AG04449 (cell line): ENCODE results near the gene RGS9.

ENCODE experiments used
- CTCF ChIA-PET: fragments of 350-600 bp; formaldehyde crosslinking; extraction: SDS; loops from one replicate; lab custom pipeline; 2021; ENCODE audit warnings: antibody characterized with exemption; lab: Yijun Ruan, JAX
- POLR2A ChIA-PET: fragments of 400-600, 350-600 bp; formaldehyde crosslinking; extraction: SDS; loops from one replicate; lab custom pipeline; 2020; ENCODE audit warnings: antibody characterized with exemption, inconsistent platforms; lab: Yijun Ruan, JAX
- DNase-seq: peaks from one replicate; pipeline ENCODE4 v3.0.0-alpha.2; 2010; ENCODE audit warnings: low read depth, low spot score
- H3K4me3 ChIP-seq: 2 replicates; pipeline ENCODE4 v1.5.1; 2011; ENCODE audit warnings: low read depth, mild to moderate bottlenecking, control low read depth, low read length
- TF ChIP-seq, protein P1 (sequence below): IDR thresholded peaks from one replicate; pipeline ENCODE4 v1.5.1; 2011; ENCODE audit warnings: mild to moderate bottlenecking, moderate library complexity, low read length, control low read depth, inconsistent platforms; ENCODE audit not compliant: insufficient read depth; ENCODE audit errors: missing control alignments

Gene RGS9

GRCh38 chr17:65097110-65097509 is 40.1 kb upstream of the RGS9 start:
- POLR2A ChIA-PET, result no interaction called here
- DNase-seq, result no peak
- H3K4me3 ChIP-seq, result no peak overlapping the region
- TF ChIP-seq, protein P1, sequence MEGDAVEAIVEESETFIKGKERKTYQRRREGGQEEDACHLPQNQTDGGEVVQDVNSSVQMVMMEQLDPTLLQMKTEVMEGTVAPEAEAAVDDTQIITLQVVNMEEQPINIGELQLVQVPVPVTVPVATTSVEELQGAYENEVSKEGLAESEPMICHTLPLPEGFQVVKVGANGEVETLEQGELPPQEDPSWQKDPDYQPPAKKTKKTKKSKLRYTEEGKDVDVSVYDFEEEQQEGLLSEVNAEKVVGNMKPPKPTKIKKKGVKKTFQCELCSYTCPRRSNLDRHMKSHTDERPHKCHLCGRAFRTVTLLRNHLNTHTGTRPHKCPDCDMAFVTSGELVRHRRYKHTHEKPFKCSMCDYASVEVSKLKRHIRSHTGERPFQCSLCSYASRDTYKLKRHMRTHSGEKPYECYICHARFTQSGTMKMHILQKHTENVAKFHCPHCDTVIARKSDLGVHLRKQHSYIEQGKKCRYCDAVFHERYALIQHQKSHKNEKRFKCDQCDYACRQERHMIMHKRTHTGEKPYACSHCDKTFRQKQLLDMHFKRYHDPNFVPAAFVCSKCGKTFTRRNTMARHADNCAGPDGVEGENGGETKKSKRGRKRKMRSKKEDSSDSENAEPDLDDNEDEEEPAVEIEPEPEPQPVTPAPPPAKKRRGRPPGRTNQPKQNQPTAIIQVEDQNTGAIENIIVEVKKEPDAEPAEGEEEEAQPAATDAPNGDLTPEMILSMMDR, result no peak
- CTCF ChIA-PET, result interaction anchor here (1.1 to 7.3 kb wide), 3 partner anchors 10 to 38 kb away, joined by 3 to 100 read pairs (median 41); partner anchors contain the start of gene RGS9

- ChIA-PET POLR2A (interaction anchor here (0.6 to 1.1 kb wide), 2 partner anchors 43 to 84 kb away, joined by 3 to 5 read pairs; partner anchors contain the start of gene GNA13), CTCF (interaction anchor here (1.0 to 7.3 kb wide), 23 partner anchors 10 to 156 kb away, joined by 4 to 100 read pairs (median 8); partner anchors contain the start of genes GNA13 and RGS9)
- no peak for DNase-seq
- TF ChIP-seq, protein P1, result no peak
- H3K4me3 ChIP-seq, result no peak overlapping the region
Measured at GRCh38 chr17:65099475-65099874, 37.7 kb upstream of the RGS9 start.

- peak overlapping the region; percentile 54; the same call in 1 of the 2 replicates for H3K4me3 ChIP-seq
- no peak for DNase-seq
- POLR2A ChIA-PET, result interaction anchor here (1.1 kb wide), 1 partner anchor 43 kb away, joined by 5 read pairs; the partner anchor contains the start of gene GNA13
- TF ChIP-seq, protein P1, result no peak
- CTCF ChIA-PET, result interaction anchor here (0.5 to 7.3 kb wide), 36 partner anchors 9 to 180 kb away, joined by 3 to 100 read pairs (median 7); partner anchors contain the start of genes GNA13, LRRC37A3 and RGS9
Measured at GRCh38 chr17:65099941-65100315, 37.2 kb upstream of the RGS9 start.

GRCh38 chr17:65100316-65101140 is 36.6 kb upstream of the RGS9 start:
- ChIA-PET POLR2A (interaction anchor here (0.6 kb wide), 1 partner anchor 125 kb away, joined by 3 read pairs; no protein-coding TSS in a partner anchor), CTCF (interaction anchor here (0.5 to 7.3 kb wide), 45 partner anchors 9 to 181 kb away, joined by 3 to 100 read pairs (median 5); partner anchors contain the start of genes GNA13, LRRC37A3 and RGS9)
- DNase-seq, result no peak
- peak overlapping the region; percentile 54 for H3K4me3 ChIP-seq
- TF ChIP-seq, protein P1, result peak; percentile 91

DNA sequence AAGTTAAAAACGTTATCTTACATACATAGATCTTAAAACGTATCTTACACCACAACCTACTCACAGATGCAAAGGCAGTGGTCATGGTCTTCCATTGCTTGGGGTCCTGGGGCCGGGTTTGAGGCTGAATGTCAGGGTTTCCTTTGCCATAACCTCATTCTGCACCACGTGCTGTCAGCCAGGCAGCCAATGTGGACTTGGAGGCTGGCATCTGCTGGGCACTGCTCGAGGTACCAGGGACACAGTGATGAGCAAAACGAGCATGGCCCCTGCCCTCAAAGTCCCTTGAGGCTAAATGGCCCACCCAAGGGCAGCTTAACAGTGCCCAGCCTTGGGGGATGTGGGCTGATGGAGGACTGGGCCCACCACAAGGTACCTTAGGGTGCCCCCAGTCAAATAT is 35.8 kb upstream of the RGS9 start:
- no peak overlapping the region for H3K4me3 ChIP-seq
- TF ChIP-seq, protein P1, result no peak
- ChIA-PET CTCF (interaction anchor here (0.8 to 7.3 kb wide), 27 partner anchors 8 to 158 kb away, joined by 3 to 100 read pairs (median 8); partner anchors contain the start of genes GNA13 and RGS9), POLR2A (no interaction called here)
- no peak for DNase-seq

DNA sequence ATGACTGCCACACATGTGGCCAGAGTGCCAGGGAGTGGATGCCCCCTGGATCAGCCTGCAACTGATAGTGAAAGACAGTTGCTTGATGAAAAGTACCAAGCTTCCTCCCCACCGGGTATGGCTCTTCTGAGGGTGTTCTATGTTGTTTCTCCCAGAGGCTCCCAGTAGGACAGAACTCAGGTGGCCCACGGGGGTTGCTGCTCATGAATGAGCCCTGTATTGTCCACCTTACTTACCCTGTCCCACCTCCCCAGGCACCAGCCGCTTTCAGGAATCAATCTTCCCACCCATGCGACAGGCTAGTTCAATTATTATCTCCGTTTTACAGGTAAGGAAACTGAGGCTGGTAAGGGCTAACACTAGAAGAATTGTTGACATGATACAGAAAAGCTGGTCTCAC is 34.9 kb upstream of the RGS9 start:
- no peak overlapping the region for H3K4me3 ChIP-seq
- TF ChIP-seq, protein P1, result no peak
- CTCF ChIA-PET, result interaction anchor here (0.7 to 4.5 kb wide), 4 partner anchors 12 to 35 kb away, joined by 3 to 45 read pairs (median 4); partner anchors contain the start of gene RGS9
- no peak for DNase-seq
- POLR2A ChIA-PET, result no interaction called here
